Inflammatory macrophage treated with lipopolysaccharide for 4 hours (primary cell): ENCODE measurements around the gene ANTXR1.
A peak's percentile ranks its signal among the peaks of the same experiment; 100 is the strongest.

Source experiments
- DNase-seq: peaks from one replicate; pipeline ENCODE4 v3.0.0-alpha.2; 2020

The ANTXR1 gene

GRCh38 chr2:69007169-69007568 lies 5.8 kb upstream of the ANTXR1 start:
- no peak for DNase-seq

DNA sequence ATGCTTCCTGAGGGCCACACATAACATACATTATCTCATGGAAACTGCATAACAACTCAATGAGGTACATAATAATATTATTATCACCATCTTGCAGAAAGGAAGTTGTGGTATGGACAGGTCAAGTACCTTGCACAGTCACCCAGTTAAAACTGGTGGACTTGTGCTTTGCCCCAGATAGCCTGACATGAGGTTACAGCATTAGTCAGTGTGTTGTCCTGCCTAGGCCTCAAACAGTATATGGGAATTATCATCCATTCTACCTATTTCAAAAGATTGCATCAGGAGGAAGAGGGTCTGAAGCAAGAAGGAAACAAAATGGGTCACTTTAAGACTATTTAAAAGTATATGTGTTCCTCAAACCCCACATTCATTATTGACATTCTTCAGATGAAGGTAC lies 5.4 kb upstream of the ANTXR1 start:
- DNase-seq: no peak

DNA sequence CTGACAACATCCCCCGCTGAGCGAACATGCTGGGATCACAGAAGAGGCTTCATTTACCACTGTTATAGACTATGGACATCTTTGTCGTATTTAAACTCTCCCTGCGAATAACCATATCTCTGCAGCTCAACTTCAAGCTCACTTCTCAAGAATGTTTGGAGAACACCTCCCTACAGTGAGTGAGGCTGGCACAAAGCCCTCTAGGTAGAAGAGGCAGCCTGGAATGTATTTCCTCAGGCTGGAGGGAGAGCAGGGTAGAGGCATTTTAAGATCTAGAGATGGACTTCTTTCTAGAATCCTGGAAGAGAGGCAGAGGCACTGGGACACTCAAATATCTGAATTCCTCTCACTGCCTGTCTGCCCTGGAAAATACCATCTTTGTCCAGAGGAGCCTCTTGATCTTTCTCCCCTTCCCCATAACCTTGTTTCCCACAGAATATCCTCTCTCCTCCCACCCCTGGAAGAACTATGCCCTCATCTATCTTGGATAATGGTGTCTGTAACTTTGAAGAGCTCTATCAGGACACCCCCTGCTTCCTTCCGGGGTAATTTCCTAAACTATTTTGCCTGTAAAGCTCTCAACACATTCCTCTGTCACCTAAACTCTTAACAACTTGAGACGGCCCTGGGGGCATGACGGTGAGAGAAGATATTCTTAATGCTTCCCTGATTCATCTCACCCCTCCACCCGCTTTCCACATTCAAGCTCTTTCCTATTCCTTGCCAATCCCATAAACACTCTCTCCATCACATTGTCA lies 2.4 kb upstream of the ANTXR1 start:
- DNase-seq: no peak

- no peak for DNase-seq
These were observed 1.3 kb upstream of the ANTXR1 start for GRCh38 chr2:69011611-69012157.

DNA sequence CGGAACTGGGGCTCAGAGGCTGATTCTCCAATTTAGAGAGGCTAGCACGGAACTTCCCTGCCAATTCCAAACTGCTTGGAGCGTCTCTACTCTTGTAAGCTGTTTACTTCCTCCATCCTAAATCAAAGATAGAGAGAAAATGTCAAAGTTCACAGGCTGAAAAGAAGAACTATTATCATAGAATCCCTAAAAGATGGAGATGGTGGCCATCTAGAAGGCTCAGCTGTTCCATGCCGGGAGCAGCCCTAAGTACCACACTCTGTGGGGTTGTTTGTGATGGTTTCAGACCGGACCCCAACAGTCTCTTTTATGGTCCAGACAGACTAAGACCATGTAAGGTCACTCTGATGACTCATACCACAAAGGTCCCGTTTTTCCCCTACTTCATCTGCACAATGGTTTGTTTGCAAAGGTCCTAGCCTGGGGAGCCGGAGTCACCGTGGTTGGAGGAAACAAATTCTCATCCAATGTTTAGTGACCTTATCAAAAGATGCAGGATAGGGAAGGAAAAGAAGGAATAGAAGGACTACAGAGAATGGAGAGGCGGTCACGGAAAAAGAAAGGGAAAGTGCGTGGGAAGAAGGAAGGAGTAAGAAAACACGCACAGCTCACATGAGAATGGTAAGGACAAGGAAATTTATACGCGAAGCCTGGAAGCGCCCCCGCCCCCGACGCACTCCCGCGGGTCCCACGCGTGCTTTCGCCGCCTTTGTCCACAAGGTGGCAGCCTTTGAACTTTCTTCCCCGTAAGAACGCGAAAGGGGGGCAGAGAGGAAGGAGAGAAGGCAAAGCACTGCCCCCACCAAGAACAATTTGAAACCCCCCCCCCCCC lies 453 bp upstream of the ANTXR1 start:
- DNase-seq: peak; percentile 21

DNA sequence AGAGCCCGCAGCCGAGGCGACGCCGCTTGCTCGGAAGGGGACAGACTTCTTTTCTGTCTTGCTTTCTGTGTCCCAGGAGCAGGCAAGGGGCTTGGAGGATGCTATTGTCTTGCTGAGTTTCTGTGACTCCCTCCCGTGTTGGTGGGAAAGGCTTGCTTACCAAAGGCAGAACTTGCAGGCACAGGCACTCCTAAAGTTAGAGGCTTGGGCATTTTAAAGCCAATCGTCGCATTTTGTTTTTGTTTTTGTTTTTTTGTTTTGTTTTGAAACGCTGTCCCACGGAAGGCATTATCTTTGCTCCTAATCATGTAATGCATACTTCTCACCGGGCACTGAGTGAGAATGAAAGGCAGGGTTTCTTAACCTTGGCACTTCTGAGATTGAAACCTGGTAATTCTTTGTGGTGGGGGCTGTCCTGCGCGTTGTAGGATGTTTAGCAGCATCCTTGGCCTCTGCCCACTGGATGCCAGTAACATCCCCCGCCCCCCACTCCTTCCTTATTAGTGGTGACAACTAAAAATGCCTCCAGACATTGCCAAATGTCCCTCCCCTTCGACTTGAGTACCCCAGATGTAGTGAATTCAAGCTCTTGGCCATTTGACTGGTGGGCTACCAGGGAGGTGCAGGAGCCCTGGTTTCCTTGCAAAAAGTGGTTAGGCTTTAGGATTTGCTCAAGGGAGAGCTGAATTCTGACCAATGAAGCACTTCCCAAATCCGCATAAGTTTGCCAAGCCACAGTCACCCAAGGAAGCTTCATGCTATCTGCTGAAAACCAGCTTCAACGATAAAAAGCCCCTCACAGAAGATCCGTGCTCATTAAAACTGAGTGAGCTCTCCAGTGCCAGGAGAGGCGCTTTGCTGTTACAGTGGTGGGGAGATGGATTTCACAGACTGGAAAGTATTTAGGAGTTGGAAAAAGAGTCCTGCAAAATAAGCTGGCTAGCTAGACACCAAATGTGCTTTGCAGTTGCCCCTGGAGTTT lies 1.2 kb downstream of the ANTXR1 start:
- no peak for DNase-seq

GRCh38 chr2:69017080-69017479 lies 4.1 kb downstream of the ANTXR1 start:
- no peak for DNase-seq

- DNase-seq: no peak
These were observed 4.9 kb downstream of the ANTXR1 start for GRCh38 chr2:69017835-69018234.

DNA sequence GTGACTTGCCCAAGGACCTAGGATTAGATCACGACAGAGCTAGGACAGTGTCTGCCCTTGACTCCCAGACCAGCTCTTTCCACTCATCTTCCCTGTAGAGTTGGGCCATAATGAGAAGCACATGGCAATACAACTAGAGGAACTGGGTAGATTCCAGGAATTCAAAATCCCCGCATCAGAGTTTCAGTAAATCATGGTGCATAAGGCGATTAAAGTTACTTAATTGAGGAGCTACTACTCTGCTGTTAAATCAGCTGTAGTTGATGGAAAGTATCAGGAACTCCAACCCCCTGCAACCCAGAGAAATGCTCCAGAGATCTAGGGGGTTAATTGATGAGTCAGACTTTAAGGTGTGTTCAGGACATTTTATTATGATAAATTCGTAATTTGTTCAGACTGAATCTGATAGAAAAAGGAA lies 5.7 kb downstream of the ANTXR1 start:
- no peak for DNase-seq

- DNase-seq: no peak
These were observed 7.8 kb downstream of the ANTXR1 start for GRCh38 chr2:69020496-69021426.

GRCh38 chr2:69021727-69022126 lies 8.7 kb downstream of the ANTXR1 start:
- no peak for DNase-seq

DNA sequence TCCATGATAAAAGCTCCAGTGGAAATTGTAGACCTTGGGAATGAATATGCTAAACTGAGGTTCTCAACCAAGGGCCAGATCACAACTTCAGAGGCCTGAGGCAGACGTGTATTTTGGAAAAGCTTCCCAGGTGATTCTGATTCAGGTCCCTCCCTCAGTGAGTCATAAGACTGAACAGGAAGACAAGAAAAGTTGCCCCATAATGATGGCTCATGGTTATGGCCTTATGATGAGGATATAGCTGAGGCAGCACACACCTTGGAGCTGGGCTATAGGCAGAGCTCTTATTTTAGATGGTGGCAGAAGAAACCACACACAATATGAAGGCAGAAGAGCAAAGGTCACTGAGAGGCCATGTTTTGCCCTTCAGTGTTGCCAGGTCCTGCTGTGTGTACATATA lies 9.6 kb downstream of the ANTXR1 start:
- no peak for DNase-seq

DNA sequence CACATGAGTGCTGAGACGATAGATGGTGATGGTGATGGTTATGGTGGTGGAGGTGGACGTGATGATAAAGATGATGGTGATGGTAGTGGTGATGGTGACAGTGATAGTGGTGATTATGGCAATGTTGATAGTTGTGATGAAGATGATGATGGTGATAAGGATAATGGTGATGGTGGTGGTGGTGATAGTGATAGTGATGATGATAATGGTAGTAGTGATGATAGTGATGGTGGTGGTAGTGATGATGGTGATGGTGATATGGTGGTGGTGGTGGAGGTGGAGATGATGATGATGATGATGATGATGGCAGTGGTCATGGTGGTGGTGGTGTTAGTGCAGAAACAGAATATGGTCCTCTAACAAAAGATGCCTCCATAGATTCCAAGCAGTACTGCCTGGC lies 10.3 kb downstream of the ANTXR1 start:
- no peak for DNase-seq

DNA sequence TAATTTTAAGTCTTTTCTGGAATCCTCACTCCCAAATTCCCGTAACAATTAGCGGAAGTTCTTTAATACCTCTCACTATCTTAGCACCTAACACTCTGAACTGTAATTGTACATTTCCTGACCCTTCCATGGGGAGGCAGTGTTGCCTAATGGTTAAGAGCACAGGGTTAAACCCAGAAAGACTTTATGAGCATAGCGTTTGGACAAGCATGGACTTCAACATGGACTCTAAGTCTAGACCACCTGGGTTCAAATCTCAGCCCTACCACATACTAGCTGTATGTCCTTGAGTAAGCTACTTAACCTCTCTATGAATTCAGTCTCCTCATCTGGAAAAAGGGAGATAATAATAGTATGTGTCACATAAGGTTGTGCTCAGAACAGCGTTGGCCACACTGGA lies 13.0 kb downstream of the ANTXR1 start:
- peak; percentile 62 for DNase-seq

DNA sequence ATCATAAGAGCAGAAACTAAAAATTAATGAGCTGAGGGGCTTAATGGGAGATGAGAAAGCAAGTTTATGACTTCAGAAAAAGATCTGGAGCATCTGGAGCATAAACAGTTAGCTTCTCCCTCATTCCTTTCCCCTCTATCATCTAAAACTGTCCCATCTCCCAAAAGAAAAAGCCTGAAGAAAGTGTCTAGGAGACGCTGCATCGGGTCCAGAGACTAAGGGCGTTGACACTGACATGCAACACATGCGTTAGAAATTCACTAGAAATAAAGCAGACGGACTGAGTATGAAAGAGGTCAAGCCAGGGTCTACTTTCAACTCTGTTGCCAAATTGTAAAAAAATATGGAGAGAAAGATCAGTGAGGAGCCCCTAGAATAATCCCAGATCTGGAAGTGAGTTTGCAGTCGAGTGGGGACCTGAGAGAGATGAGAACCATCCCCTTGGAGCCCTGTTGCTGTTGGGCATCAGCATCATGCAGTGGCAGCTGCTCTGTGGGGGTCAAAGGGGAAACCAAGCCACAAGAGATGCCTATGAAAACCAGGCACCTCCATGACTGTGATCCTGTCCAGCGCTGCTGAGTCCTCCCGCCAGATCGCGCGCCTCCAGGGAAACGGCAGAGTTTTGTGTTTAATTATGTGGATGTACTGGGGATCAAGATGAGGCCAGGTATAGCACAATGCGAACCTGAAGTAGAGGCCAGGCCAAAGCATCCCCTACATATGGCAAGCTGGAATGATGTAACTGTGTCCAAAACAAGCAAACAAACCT lies 13.9 kb downstream of the ANTXR1 start:
- no peak for DNase-seq

GRCh38 chr2:69030800-69031428 lies 17.9 kb downstream of the ANTXR1 start:
- DNase-seq: no peak

DNA sequence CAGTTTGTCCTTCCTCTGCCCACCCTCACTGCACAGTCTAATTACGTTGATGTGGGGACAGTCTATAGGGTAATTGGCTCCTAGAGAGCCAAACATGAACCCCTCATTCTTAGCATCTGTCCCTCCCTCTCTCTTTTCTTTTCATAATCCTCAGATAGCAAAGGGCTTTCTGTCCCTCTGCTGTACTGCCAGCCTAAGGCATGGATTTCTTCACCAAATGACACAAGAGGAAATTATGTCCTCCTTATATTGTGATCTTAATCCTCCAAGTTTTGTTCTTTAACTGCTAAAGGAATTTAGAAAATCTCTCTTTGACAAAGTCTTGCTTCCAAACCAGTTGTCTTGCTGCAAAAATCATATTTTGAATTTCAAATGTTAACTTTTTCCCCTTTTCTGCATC lies 18.5 kb downstream of the ANTXR1 start:
- DNase-seq: no peak

- DNase-seq: no peak
These were observed 19.4 kb downstream of the ANTXR1 start for GRCh38 chr2:69032336-69032735.

DNA sequence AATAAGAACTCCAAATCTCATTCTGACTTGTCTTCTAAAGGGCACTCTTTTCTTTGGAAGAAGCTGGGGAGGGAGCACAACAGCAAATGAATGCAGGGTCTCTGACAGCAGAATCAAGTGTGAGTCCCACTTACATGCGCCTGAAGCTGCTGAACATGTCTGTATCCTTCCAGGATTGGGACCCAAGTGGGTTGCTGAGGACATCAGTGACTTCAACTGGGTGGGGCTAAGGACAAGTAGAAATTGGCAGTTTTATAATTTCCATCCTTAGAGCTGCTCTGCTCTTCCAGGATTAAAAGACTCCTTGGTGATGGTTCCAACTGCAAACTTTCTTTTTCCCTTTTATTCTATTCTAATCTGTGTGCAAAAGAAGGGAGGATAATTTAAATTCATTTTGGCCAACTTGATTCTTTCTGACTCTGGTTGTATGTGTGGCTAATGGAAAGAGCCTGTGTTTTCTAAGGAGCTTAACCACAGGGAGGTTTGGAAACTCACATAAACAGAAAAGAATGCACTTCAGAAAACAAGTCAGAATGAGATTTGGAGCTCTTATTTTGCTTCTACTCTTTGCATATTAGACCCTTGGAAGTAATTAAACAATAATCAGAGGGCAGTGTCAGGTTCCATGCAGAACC lies 20.6 kb downstream of the ANTXR1 start:
- DNase-seq: no peak

DNA sequence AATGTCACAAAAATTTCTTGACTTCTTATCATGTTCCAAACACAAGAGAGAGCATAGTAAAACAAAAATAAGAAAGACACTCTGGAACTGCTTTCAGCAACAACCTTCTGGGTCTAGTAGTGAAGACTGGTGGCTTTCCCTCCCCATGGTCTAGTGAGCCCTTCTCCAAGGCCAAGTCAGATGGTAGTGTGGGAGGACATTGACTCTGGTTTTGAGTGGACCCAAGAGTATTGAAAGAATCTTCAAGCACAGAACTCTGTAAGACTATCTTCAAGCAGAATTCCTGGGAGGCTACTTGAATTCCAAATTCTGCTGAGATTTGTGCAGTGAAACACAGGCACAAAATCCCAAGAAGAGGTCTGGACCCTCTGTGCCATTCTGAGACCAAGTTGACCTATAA lies 21.1 kb downstream of the ANTXR1 start:
- DNase-seq: no peak
